OCI-LY7 (cell line): Measurements from ENCODE around the gene FBN1. TPM values are rescaled to one million over a fixed set of nuclear protein-coding genes. Genes with fewer than 3 reads are reported as not detected.

Experiments
- BruUV-seq: library from RNA; stranded (reverse); fragments of 400-500 nt; replicated peaks from 2 replicates; lab custom pipeline; 2021; lab: Mats Ljungman, UMichigan
- CTCF ChIA-PET: fragments of 300-600 bp; sonication (Branson Sonifier 250); formaldehyde crosslinking; loops from one replicate; lab custom pipeline; 2022; ENCODE audit warnings: antibody characterized with exemption; ENCODE audit not compliant: unreplicated experiment; lab: Charles Lee
- POLR2A ChIA-PET: fragments of 300-600 bp; sonication (Branson Sonifier 250); formaldehyde crosslinking; loops from one replicate; lab custom pipeline; 2022; ENCODE audit warnings: antibody characterized with exemption; lab: Charles Lee
- DNase-seq: peaks from one replicate; pipeline ENCODE4 v3.0.0-alpha.2; 2015; ENCODE audit warnings: low spot score
- H2AFZ ChIP-seq: fragments of 200-600 bp; sonication (generic), shearing (Covaris generic); 2 replicates; pipeline ENCODE4 v1.6.1; 2014; ENCODE audit warnings: mild to moderate bottlenecking, antibody characterized with exemption, low read length, moderate library complexity
- H3K27ac ChIP-seq: fragments of 200-600 bp; sonication (generic); 2 replicates; pipeline ENCODE4 v1.5.1; 2014; ENCODE audit warnings: mixed run types, low read depth, mild to moderate bottlenecking, moderate library complexity, low read length, inconsistent platforms; ENCODE audit not compliant: poor library complexity, severe bottlenecking
- H3K36me3 ChIP-seq: fragments of 200-600 bp; sonication (generic); 2 replicates; pipeline ENCODE4 v1.6.1; 2014; ENCODE audit warnings: mild to moderate bottlenecking, antibody characterized with exemption, low read length, moderate library complexity, mixed read lengths; ENCODE audit not compliant: insufficient read depth
- H3K4me1 ChIP-seq: fragments of 200-600 bp; sonication (generic); 2 replicates; pipeline ENCODE4 v1.5.1; 2014; ENCODE audit warnings: mild to moderate bottlenecking, low read length; ENCODE audit not compliant: insufficient read depth, poor library complexity, severe bottlenecking
- H3K4me2 ChIP-seq: fragments of 200-600 bp; sonication (generic); 2 replicates; pipeline ENCODE4 v1.6.1; 2014; ENCODE audit warnings: mild to moderate bottlenecking, low read length
- H3K4me3 ChIP-seq: fragments of 200-600 bp; sonication (generic); 2 replicates; pipeline ENCODE4 v1.5.1; 2014; ENCODE audit warnings: mild to moderate bottlenecking, low read depth, low read length; ENCODE audit not compliant: poor library complexity, severe bottlenecking
- H3K79me2 ChIP-seq: fragments of 200-600 bp; sonication (generic); 2 replicates; pipeline ENCODE4 v1.6.1; 2016; ENCODE audit warnings: low read depth, mild to moderate bottlenecking, low read length, moderate library complexity, mixed read lengths; ENCODE audit not compliant: insufficient read depth
- H3K9me2 ChIP-seq: fragments of 200-600 bp; sonication (generic); 2 replicates; pipeline ENCODE4 v1.6.1; 2016; ENCODE audit warnings: mild to moderate bottlenecking, low read length, mixed read lengths; ENCODE audit not compliant: insufficient read depth
- H3K9me3 ChIP-seq: fragments of 200-600 bp; sonication (generic); 2 replicates; pipeline ENCODE4 v1.6.1; 2014; ENCODE audit warnings: mild to moderate bottlenecking, mixed run types, low read length, mixed read lengths
- H4K20me1 ChIP-seq: fragments of 200-600 bp; sonication (generic); 2 replicates; pipeline ENCODE4 v1.6.1; 2014; ENCODE audit warnings: mild to moderate bottlenecking, antibody characterized with exemption, low read length, moderate library complexity, mixed read lengths; ENCODE audit not compliant: insufficient read depth
- CTCF ChIP-seq: fragments of 200-600 bp; sonication (generic); conservative IDR thresholded peaks from 2 replicates; pipeline ENCODE4 v1.5.1; 2014; ENCODE audit warnings: mild to moderate bottlenecking, antibody characterized with exemption, low read length, moderate library complexity, mixed read lengths
- EZH2phosphoT487 ChIP-seq: fragments of 200-600 bp; sonication (generic); IDR thresholded peaks from 2 replicates; pipeline ENCODE4 v1.6.1; 2018; ENCODE audit warnings: low read depth, borderline replicate concordance, mild to moderate bottlenecking, mixed run types, antibody characterized with exemption, low read length, moderate library complexity, mixed read lengths
- intact Hi-C: fragments of 100-400 bp; cut with micrococcal nuclease; formaldehyde crosslinking; loops from one replicate; pipeline ENCODE4 v1.10.0; 2022; ENCODE audit not compliant: unreplicated experiment
- total RNA-seq, 2 experiments: library from RNA; depleted of rRNA in 1 of 2; stranded (reverse); fragments of >200 nt in 1 of 2; shearing (Covaris generic) in 1 of 2; gene quantifications; 2 replicates each; pipeline ENCODE4 v1.2.3, GENCODE V29; 2014 to 2022

Gene FBN1
- total RNA-seq, 2 experiments from 2014 or later, result 0.68 to 1.0 TPM

- POLR2A ChIA-PET, result interaction anchor here (0.7 kb wide), 1 partner anchor 432 kb away, joined by 3 read pairs; no protein-coding TSS in a partner anchor
Measured at GRCh38 chr15:48536681-48537091, 108.8 kb downstream of the FBN1 start.

DNA sequence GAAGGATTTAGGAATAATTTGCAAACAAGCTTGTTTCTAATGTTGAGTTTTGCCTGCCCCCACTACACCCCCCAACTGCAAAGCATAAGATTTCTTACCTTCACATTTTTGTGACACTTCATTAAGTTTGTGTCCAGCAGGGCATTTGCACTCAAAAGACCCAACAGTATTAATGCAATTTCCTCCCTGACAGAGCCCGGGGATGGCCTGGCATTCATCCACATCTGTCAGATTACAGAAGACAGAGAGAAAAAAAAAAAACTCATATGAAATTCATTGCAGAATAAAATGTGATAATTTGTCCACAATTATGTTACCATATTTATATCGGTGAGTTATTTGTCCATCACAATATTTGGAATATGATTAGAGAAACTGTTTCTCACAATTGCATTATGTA, 111.5 kb downstream of the FBN1 start:
- POLR2A ChIA-PET, result interaction anchor here (0.7 kb wide), 1 partner anchor 33 kb away, joined by 3 read pairs; no protein-coding TSS in a partner anchor
- no peaks in the 10 kb centered on the region for H3K9me2 ChIP-seq
- intact Hi-C loops, result no loop called here
- no peak overlapping the region for H3K4me3 ChIP-seq
- DNase-seq, result no peak
- BruUV-seq, result no TSS peak
- H4K20me1 ChIP-seq, result no peaks in the 10 kb centered on the region
- CTCF ChIA-PET, result no interaction called here
- H3K4me2 ChIP-seq, result no peak overlapping the region
- H3K27ac ChIP-seq, result no peak overlapping the region
- no peak overlapping the region for H2AFZ ChIP-seq
- no peaks in the 10 kb centered on the region for H3K9me3 ChIP-seq
- TF ChIP-seq CTCF (no peak), EZH2phosphoT487 (no peak)
- no peaks in the 10 kb centered on the region for H3K79me2 ChIP-seq
- H3K36me3 ChIP-seq, result no peaks in the 10 kb centered on the region
- H3K4me1 ChIP-seq, result no peaks in the 10 kb centered on the region

More at GRCh38 chr15:48536681-48537091, 108.8 kb downstream of the FBN1 start:
- CTCF ChIA-PET, result no interaction called here
- no peaks in the 10 kb centered on the region for H3K4me1 ChIP-seq
- no peak overlapping the region for H3K4me3 ChIP-seq
- no peak overlapping the region for H2AFZ ChIP-seq
- no peak for DNase-seq
- intact Hi-C loops, result no loop called here
- no peaks in the 10 kb centered on the region for H3K79me2 ChIP-seq
- H3K9me3 ChIP-seq, result no peaks in the 10 kb centered on the region
- no peaks in the 10 kb centered on the region for H3K9me2 ChIP-seq
- H3K4me2 ChIP-seq, result no peak overlapping the region
- H3K27ac ChIP-seq, result no peak overlapping the region
- no TSS peak for BruUV-seq
- H3K36me3 ChIP-seq, result no peaks in the 10 kb centered on the region
- TF ChIP-seq EZH2phosphoT487 (no peak), CTCF (no peak)
- no peaks in the 10 kb centered on the region for H4K20me1 ChIP-seq

GRCh38 chr15:48532946-48533345, 112.6 kb downstream of the FBN1 start:
- H3K4me3 ChIP-seq, result no peak overlapping the region
- POLR2A ChIA-PET, result no interaction called here
- no peaks in the 10 kb centered on the region for H4K20me1 ChIP-seq
- TF ChIP-seq EZH2phosphoT487, result no peak
- no TSS peak for BruUV-seq
- no peaks in the 10 kb centered on the region for H3K9me2 ChIP-seq
- no peaks in the 10 kb centered on the region for H3K9me3 ChIP-seq
- no peaks in the 10 kb centered on the region for H3K36me3 ChIP-seq
- no peak overlapping the region for H3K4me2 ChIP-seq
- intact Hi-C loops, result no loop called here
- no peaks in the 10 kb centered on the region for H3K79me2 ChIP-seq
- CTCF ChIA-PET, result no interaction called here
- no peak overlapping the region for H2AFZ ChIP-seq
- H3K27ac ChIP-seq, result no peak overlapping the region
- DNase-seq, result no peak
- H3K4me1 ChIP-seq, result no peaks in the 10 kb centered on the region
